CD4-positive, alpha-beta T cell (primary cell): ENCODE measurements around the gene DRAXIN. TPM values are rescaled to one million over a fixed set of nuclear protein-coding genes. Genes with fewer than 3 reads are reported as not detected.

Experiments used
- ATAC-seq: fragments of 200-7000 bp; cut with Tn5 transposase; one replicate; pipeline ENCODE4 v1.10.0; 2022; ENCODE audit warnings: mild to moderate bottlenecking; ENCODE audit not compliant: poor library complexity
- CTCF ChIA-PET: fragments of 350-600 bp; sonication (Branson Sonifier 250); formaldehyde crosslinking; loops from one replicate; lab custom pipeline; 2021; ENCODE audit warnings: antibody characterized with exemption, inconsistent platforms; lab: Charles Lee
- POLR2A ChIA-PET: fragments of 350-600 bp; sonication (Branson Sonifier 250); formaldehyde crosslinking; loops from one replicate; lab custom pipeline; 2021; ENCODE audit warnings: antibody characterized with exemption, inconsistent platforms; lab: Charles Lee
- DNase-seq, 14 experiments: peaks; one replicate each; pipeline ENCODE4 v3.0.0-alpha.2; 2013 to 2020; ENCODE audit warnings: mixed read lengths in 2 of 14
- H3K27ac ChIP-seq, 2 donors: one replicate each; pipeline versions ENCODE4 v1.5.1 to v1.7.0; 2013; ENCODE audit warnings: low read length in 2 of 2, low read depth in 1 of 2, mild to moderate bottlenecking in 1 of 2
- H3K27me3 ChIP-seq, 2 experiments: 1 replicate in 1 of 2; 2 replicates in 1 of 2; pipeline versions ENCODE4 v1.6.1 to v1.7.0; 2013; ENCODE audit warnings: low read length in 2 of 2, control low read depth in 1 of 2, mild to moderate bottlenecking in 1 of 2, moderate library complexity in 1 of 2; ENCODE audit not compliant: insufficient read depth in 2 of 2, control insufficient read depth in 1 of 2
- H3K36me3 ChIP-seq: one replicate; pipeline ENCODE4 v1.6.1; 2013; ENCODE audit warnings: low read length, control low read depth; ENCODE audit not compliant: insufficient read depth
- H3K4me1 ChIP-seq: one replicate; pipeline ENCODE4 v1.6.1; 2013; ENCODE audit warnings: low read length, control low read depth; ENCODE audit not compliant: insufficient read depth
- H3K4me3 ChIP-seq: one replicate; pipeline ENCODE4 v1.5.1; 2013; ENCODE audit warnings: mild to moderate bottlenecking, low read length, moderate library complexity
- H3K9me3 ChIP-seq, 2 experiments: 1 replicate in 1 of 2; 2 replicates in 1 of 2; pipeline versions ENCODE4 v1.6.1 to v1.7.0; 2013; ENCODE audit warnings: low read length in 2 of 2, mild to moderate bottlenecking in 2 of 2, control low read depth in 1 of 2, moderate library complexity in 1 of 2; ENCODE audit not compliant: control insufficient read depth in 1 of 2, insufficient read depth in 1 of 2
- H3K27ac Mint-ChIP-seq: one replicate; pipeline ENCODE4 v1.8.0; 2020; ENCODE audit warnings: mixed read lengths
- H3K27me3 Mint-ChIP-seq: one replicate; pipeline ENCODE4 v1.8.0; 2021; ENCODE audit warnings: mixed read lengths
- H3K36me3 Mint-ChIP-seq: one replicate; pipeline ENCODE4 v1.8.0; 2021; ENCODE audit warnings: low read depth, mixed read lengths
- H3K4me1 Mint-ChIP-seq: one replicate; pipeline ENCODE4 v1.8.0; 2021; ENCODE audit warnings: low read depth, mixed read lengths
- H3K4me3 Mint-ChIP-seq: one replicate; pipeline ENCODE4 v1.8.0; 2020; ENCODE audit warnings: mild to moderate bottlenecking, mixed read lengths
- H3K9me3 Mint-ChIP-seq: one replicate; pipeline ENCODE4 v1.8.0; 2020; ENCODE audit warnings: mixed read lengths
- CTCF ChIP-seq: fragments of 200-600 bp; IDR thresholded peaks from one replicate; pipeline ENCODE4 v1.8.0; 2022; ENCODE audit warnings: antibody characterized with exemption, mild to moderate bottlenecking
- intact Hi-C, 2 experiments: fragments of 100-400 bp; cut with DNase I in 1 of 2; cut with micrococcal nuclease in 1 of 2; formaldehyde crosslinking; loops; one replicate each; pipeline versions ENCODE4 v1.15.1 to v1.9.0; 2023 to 2025; cut with DNase I, micrococcal nuclease
- total RNA-seq, 174 experiments: library from RNA in 2 of 174; stranded (reverse) in 2 of 174; gene quantifications; one replicate each; pipeline ENCODE4 v1.2.3 and lab custom pipeline; 2021 to 2026

The DRAXIN gene
- total RNA-seq, 2 experiments from 2014 or later, result 0.05 to 0.08 TPM

DNA sequence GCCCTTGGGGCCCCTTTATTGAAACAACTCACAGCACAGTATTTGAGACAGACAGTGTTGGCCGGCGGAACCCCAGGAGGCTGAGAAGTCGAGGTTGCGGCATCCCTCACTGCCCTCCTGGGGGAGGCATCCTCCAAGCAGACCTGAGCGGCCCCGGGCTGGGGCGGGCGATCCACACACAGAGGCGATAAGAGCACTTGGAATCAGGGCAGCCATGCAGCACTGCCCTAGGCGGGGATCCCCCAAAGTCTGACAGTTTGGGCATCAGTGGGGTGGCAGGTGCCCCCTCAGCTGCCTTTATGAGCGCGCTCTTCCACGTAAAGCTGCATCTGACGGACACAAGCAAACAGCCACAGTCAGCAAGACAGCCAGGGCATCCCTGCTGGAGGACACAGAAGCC is 17.0 kb upstream of the DRAXIN start:
- no peak overlapping the region for H3K27ac ChIP-seq
- H3K36me3 ChIP-seq, result peaks cover 37% of the 10 kb centered on the region
- no peak overlapping the region for H3K27ac Mint-ChIP-seq
- ChIA-PET POLR2A (no interaction called here), CTCF (interaction anchor here (1.2 kb wide), 1 partner anchor 11 kb away, joined by 3 read pairs; the partner anchor contains the start of gene FBXO6)
- no peaks in the 10 kb centered on the region for H3K9me3 ChIP-seq
- no peaks in the 10 kb centered on the region for H3K27me3 ChIP-seq
- H3K4me3 ChIP-seq, result no peak overlapping the region
- intact Hi-C loops, result no loop called here
- H3K4me1 Mint-ChIP-seq, result peaks cover 9% of the 10 kb centered on the region
- no peaks in the 10 kb centered on the region for H3K27me3 Mint-ChIP-seq
- no peak for DNase-seq
- no peak overlapping the region for H3K4me3 Mint-ChIP-seq
- peaks cover 4% of the 10 kb centered on the region for H3K4me1 ChIP-seq
- peaks cover 22% of the 10 kb centered on the region for H3K36me3 Mint-ChIP-seq
- TF ChIP-seq CTCF, result no peak
- ATAC-seq, result no peak
- H3K9me3 Mint-ChIP-seq, result no peaks in the 10 kb centered on the region

- H3K27me3 ChIP-seq, result no peaks in the 10 kb centered on the region
- Mint-ChIP-seq H3K4me1 (peaks cover 12% of the 10 kb centered on the region), H3K27ac (no peak overlapping the region), H3K27me3 (no peaks in the 10 kb centered on the region), H3K9me3 (no peaks in the 10 kb centered on the region), H3K36me3 (peaks cover 22% of the 10 kb centered on the region), H3K4me3 (no peak overlapping the region)
- DNase-seq, result no peak
- H3K4me3 ChIP-seq, result no peak overlapping the region
- no peak overlapping the region for H3K27ac ChIP-seq
- intact Hi-C loops, result no loop called here
- CTCF ChIA-PET, result interaction anchor here (1.2 kb wide), 1 partner anchor 11 kb away, joined by 3 read pairs; the partner anchor contains the start of gene FBXO6
- H3K36me3 ChIP-seq, result peaks cover 37% of the 10 kb centered on the region
- peaks cover 12% of the 10 kb centered on the region for H3K4me1 ChIP-seq
- POLR2A ChIA-PET, result no interaction called here
- no peaks in the 10 kb centered on the region for H3K9me3 ChIP-seq
- no peak for TF ChIP-seq CTCF
- no peak for ATAC-seq
Measured at GRCh38 chr1:11675325-11675724, 16.2 kb upstream of the DRAXIN start.

DNA sequence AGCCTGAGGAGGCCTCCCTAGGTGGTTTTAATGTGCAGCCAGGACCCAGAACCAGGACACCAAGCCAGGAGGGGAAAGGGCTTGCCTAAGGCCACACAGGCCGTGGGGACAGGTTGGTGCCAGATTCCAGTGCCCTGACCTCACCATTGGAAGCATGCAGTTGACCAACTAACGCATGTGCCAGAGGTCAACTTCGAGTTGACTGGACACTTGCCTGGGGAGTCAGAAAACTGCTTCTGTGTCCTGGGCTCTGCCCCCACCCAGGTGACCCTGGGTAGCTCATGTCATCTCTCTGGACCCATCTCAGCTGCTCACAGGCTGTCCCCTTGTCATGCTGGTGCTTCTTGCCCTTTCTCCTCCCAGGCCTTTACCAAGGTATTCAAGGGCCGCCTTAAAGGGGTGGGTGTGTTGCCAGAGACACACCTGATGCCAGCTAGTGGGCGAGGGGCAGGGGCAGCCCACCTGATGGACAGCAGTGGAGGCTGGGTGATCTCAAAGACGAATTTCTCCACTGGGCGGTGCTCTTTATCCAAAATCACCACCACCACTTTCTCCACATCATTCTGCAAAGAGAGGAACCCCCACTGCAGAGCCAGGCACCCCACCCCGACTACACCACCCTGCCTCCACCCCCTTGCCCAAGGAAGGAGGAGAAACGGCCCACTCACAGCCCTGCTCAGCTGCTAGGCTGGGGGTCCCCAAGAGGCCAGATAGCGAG is 15.0 kb upstream of the DRAXIN start:
- Mint-ChIP-seq H3K27ac (no peak overlapping the region), H3K9me3 (no peaks in the 10 kb centered on the region), H3K4me1 (peaks cover 15% of the 10 kb centered on the region), H3K4me3 (no peak overlapping the region), H3K36me3 (peaks cover 26% of the 10 kb centered on the region), H3K27me3 (no peaks in the 10 kb centered on the region)
- ChIA-PET POLR2A (no interaction called here), CTCF (no interaction called here)
- H3K4me3 ChIP-seq, result no peak overlapping the region
- H3K27ac ChIP-seq, result no peak overlapping the region
- intact Hi-C loops, result no loop called here
- peaks cover 20% of the 10 kb centered on the region for H3K4me1 ChIP-seq
- no peak for TF ChIP-seq CTCF
- H3K9me3 ChIP-seq, result no peaks in the 10 kb centered on the region
- no peak for DNase-seq
- H3K27me3 ChIP-seq, result no peaks in the 10 kb centered on the region
- no peak for ATAC-seq
- H3K36me3 ChIP-seq, result peaks cover 34% of the 10 kb centered on the region
